Measurements from ENCODE around the gene PHF21A. TPM values are rescaled to one million over a fixed set of nuclear protein-coding genes. Genes with fewer than 3 reads are reported as not detected.

PHF21A gene
- total RNA-seq, 2 donors from 2014 or later, result 24.7 to 48.0 TPM

GRCh38 chr11:46159680-46160079 is 38.4 kb upstream of the PHF21A start:
- no peaks in the 10 kb centered on the region for H3K9me3 ChIP-seq
- no peak overlapping the region for H3K27ac ChIP-seq
- DNase-seq (ENCODE audit: low spot score), result no peak
- intact Hi-C loops (cut with DNase I), result no loop called here
- no peak for TF ChIP-seq CTCF (IDR thresholded peaks at IDR 0.05)
- no peak for TF ChIP-seq POLR2AphosphoS5 (IDR thresholded peaks at IDR 0.05)
- no peak for TF ChIP-seq POLR2A (IDR thresholded peaks at IDR 0.05)
- no peaks in the 10 kb centered on the region for H3K4me1 ChIP-seq (replicated peaks)
- H3K4me3 ChIP-seq, result no peak overlapping the region
- no peaks in the 10 kb centered on the region for H3K27me3 ChIP-seq (replicated peaks; ENCODE audit: insufficient read depth)
- H3K36me3 ChIP-seq, result no peaks in the 10 kb centered on the region
- WGBS, result 15% methylated on average over 2 of the region's 2 CpGs

- Histone ChIP-seq H3K36me3 (no peaks in the 10 kb centered on the region), H3K9me3 (no peaks in the 10 kb centered on the region), H3K27ac (no peak overlapping the region), H3K4me1 (replicated peaks) (no peaks in the 10 kb centered on the region), H3K27me3 (replicated peaks; ENCODE audit: insufficient read depth) (no peaks in the 10 kb centered on the region), H3K4me3 (no peak overlapping the region)
- no peak for TF ChIP-seq CTCF (IDR thresholded peaks at IDR 0.05)
- TF ChIP-seq POLR2A (IDR thresholded peaks at IDR 0.05), result no peak
- TF ChIP-seq POLR2AphosphoS5 (IDR thresholded peaks at IDR 0.05), result no peak
- DNase-seq (ENCODE audit: low spot score), result no peak
- 70% methylated on average over 4 of the region's 4 CpGs for WGBS
- intact Hi-C loops (cut with DNase I), result no loop called here
Measured at GRCh38 chr11:46149826-46150225, 28.6 kb upstream of the PHF21A start.

- TF ChIP-seq POLR2A (IDR thresholded peaks at IDR 0.05) (no peak), CTCF (IDR thresholded peaks at IDR 0.05) (no peak), POLR2AphosphoS5 (IDR thresholded peaks at IDR 0.05) (no peak)
- H3K27ac ChIP-seq, result no peak overlapping the region
- intact Hi-C loops (cut with DNase I), result no loop called here
- DNase-seq (ENCODE audit: low spot score), result no peak
- H3K36me3 ChIP-seq, result no peaks in the 10 kb centered on the region
- H3K4me3 ChIP-seq, result no peak overlapping the region
- H3K27me3 ChIP-seq (replicated peaks; ENCODE audit: insufficient read depth), result no peaks in the 10 kb centered on the region
- H3K9me3 ChIP-seq, result no peaks in the 10 kb centered on the region
- 26% methylated on average over 11 of the region's 11 CpGs for WGBS
- no peaks in the 10 kb centered on the region for H3K4me1 ChIP-seq (replicated peaks)
Measured at GRCh38 chr11:46149342-46149741, 28.1 kb upstream of the PHF21A start.

- intact Hi-C loops (cut with DNase I), result no loop called here
Measured at GRCh38 chr11:46144741-46145140, 23.5 kb upstream of the PHF21A start.

More at GRCh38 chr11:46144741-46145140, 23.5 kb upstream of the PHF21A start:
- H3K9me3 ChIP-seq, result no peaks in the 10 kb centered on the region
- H3K27ac ChIP-seq, result no peak overlapping the region
- no peaks in the 10 kb centered on the region for H3K27me3 ChIP-seq (replicated peaks; ENCODE audit: insufficient read depth)
- TF ChIP-seq POLR2AphosphoS5 (IDR thresholded peaks at IDR 0.05) (no peak), CTCF (IDR thresholded peaks at IDR 0.05) (no peak), POLR2A (IDR thresholded peaks at IDR 0.05) (no peak)
- DNase-seq (ENCODE audit: low spot score), result no peak
- no peak overlapping the region for H3K4me3 ChIP-seq
- 84% methylated on average over 8 of the region's 8 CpGs for WGBS
- H3K4me1 ChIP-seq (replicated peaks), result no peaks in the 10 kb centered on the region
- no peaks in the 10 kb centered on the region for H3K36me3 ChIP-seq
